ENCODE results near the gene JUND.
A peak's percentile ranks its signal among the peaks of the same experiment; 100 is the strongest.

JUND gene

DNA sequence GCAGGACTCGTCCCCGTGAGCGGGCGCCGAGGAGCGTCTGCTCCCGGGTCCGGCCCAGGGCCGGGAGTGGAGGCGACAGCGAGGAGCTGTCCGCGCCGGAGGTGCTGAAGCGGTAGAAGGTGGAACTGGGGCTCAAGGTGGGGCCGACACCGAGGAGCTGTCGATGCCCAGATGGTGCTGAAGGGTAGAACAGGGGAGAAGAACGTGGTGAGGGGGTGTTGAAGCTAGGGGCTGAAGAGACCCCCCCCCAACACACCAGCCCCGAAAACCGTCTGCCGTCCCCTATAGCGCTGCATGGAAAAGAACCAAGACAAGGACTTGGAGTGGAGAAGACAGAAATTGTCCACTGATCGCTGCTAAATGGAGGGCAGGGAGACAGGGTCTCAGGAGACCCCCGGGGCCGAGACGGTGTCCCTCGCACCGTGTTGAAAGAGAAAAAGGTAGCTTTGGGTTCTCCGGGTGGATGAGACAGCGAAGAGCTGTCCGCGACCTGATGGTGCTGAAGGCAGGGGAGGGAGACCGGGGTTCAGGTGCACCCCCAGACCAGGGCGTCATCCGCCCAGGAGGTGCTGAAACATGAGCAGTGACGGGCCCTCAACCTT is 48.1 kb downstream of the JUND start:
- DNase-seq = peak; percentile 47

DNA sequence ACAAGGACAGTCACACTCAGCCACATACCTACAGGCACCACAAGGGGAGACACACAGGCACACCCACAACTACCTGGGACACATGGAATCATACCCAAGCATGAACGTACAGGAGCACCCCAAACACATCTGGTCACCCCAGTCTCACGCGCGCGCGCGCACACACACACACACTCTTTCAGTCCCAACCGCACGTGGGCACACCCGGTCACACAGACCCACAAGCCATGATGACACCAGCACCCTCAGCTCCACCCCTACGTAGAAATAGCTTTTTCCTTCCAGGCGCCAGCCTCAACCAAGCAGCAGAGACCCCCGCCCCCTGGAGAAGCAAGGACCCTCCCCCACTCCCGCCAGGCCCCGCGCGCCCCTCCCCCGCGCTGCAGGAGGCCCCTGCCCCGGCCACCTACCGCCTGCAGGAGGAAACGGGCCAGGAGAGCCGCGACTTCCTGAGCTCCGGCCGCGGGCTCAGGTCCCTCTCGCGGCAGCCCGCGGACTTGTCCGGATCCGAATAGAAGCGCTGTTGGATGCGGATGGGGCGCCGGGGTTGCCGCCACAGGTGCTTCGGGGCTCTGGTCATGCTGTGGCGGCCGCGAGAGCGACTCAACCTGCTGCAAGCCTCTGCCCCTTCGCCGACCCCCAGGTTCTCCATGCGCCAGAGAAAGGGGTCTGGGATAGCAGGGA is 48.7 kb downstream of the JUND start:
- DNase-seq = peak; percentile 25

DNA sequence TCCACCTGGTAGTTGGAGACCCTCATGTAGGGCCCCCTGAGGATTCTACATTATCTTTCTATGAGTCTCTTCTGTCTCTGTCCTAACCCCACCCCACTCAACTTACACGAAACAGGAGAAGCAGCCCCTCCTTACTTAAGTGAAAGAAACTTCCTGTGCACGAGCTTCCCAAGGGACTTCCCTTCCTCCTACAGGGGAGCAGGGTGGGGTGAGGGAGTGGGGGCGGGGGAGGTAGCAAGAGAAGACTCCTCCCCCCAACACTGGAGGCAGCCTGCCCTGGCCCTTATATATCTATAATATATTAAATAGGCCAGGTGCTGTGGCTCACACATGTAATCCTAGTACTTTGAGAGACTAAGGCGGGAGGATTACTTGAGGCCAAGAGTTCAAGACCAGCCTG is 49.6 kb downstream of the JUND start:
- DNase-seq = no peak

DNA sequence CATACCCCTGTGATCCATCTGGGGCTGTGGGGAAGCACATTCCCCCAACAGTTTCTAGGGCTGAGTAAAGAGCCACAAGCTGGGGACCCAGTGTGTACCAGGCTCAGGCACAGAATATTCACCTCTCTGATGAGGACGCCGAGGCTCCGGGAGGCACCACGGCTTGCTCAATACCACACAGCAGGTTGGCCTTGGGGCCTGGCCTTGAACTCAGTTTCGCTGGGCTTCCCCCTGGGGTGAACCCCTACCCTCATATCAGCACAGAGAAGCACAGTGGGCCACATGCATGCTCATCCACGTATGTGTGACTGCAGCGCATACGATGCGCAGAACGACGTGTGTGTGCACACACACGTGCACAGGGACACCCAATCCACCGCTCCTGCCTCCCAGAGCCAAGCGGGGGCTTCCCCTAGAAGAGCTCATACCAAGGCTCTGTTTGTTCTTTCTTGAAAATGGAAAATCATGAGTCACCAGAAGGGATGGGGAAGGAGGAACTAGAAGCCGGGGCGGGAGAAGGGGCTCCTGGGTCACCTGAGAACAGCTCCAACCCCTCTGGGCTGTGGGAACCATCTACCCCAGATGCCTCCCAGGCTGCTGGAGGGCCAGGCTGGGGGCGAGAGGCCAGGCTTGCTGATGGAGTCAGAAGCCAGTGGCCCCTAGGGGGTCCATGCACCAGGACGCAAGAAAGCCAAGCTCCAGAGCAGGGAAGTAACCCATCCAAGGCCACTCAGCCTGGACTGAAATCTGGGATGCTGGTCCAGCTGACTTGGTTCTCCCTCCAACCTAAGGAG is 50.3 kb downstream of the JUND start:
- DNase-seq = no peak

DNA sequence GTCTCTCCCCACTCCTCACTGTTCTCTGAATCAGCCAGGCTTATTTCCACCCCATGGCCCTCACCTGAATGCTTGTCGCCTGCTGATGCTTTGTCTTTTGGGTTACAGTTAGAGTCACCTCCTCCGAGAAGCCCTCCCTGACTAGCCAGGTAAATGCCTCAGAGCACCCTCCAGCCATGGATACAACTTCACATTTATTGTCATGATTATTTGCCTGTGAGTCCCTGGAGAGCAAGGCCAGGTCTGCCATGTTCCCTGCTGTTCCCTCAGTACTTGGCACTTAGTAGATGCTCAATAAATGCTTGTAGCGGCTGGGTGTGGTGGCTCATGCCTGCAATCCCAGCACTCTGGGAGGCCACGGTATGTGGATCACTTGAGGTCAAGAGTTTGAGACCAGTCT is 51.5 kb downstream of the JUND start:
- no peak for DNase-seq

All from EL (cell line).